Fibroblast of skin of abdomen (primary cell): ENCODE measurements around the gene ZFTA. TPM values are rescaled to one million over a fixed set of nuclear protein-coding genes. Genes with fewer than 3 reads are reported as not detected.
A peak's percentile ranks its signal among the peaks of the same experiment; 100 is the strongest.
"Not testable (repeated sequence)": the region's sequence is repeated elsewhere in the genome, so short reads cannot be mapped to it uniquely, and the experiment has no call there.

ENCODE experiments used
- DNase-seq: peaks from one replicate; pipeline ENCODE4 v3.0.0-alpha.2; 2013
- polyA plus RNA-seq, 2 experiments: library from polyadenylated mRNA; unstranded; fragments of 120-200 nt; gene quantifications; one replicate each; pipeline ENCODE4 v1.2.1, GENCODE V29; 2013; ENCODE audit not compliant: insufficient read length in 2 of 2

The ZFTA gene
- polyA plus RNA-seq (2013, experiment 1 of 2; ENCODE audit: insufficient read length): 12.8 TPM
- 12.7 TPM for polyA plus RNA-seq (2013, experiment 2 of 2; ENCODE audit: insufficient read length)

- DNase-seq: peak; percentile 72
Measured at GRCh38 chr11:63768237-63769041, at the start of gene ZFTA. ZFTA (minus strand) TSS chr11:63768775; CDS start chr11:63768622, 153 bp downstream.

DNA sequence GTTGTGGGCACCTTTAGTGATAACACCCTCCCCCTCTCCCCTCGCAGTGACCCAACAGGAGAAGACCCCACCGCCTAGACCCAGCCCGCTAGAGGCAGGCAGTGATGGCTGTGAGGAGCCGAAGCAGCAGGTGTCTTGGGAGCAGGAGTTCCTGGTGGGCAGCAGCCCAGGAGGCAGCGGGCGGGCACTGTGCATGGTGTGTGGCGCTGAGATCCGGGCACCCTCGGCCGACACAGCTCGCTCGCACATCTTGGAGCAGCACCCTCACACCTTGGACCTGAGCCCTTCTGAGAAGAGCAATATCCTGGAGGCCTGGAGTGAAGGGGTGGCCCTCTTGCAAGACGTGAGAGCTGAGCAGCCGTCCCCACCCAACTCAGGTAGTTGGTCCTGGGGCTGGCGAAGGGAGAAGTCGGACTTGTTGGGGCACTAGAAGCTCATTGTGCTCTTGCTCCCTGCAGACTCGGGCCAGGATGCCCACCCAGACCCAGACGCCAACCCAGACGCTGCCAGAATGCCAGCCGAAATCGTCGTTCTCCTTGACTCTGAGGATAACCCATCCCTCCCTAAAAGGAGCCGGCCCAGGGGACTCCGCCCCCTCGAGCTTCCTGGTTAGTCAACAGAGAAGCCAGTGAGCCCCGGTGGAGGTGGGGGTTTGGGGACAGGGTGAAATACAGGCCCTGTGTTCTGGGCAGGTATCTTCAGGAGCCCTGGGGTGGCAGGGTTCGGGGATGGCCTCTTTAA is 49.4 kb upstream of the ZFTA start:
- no peak for DNase-seq

DNA sequence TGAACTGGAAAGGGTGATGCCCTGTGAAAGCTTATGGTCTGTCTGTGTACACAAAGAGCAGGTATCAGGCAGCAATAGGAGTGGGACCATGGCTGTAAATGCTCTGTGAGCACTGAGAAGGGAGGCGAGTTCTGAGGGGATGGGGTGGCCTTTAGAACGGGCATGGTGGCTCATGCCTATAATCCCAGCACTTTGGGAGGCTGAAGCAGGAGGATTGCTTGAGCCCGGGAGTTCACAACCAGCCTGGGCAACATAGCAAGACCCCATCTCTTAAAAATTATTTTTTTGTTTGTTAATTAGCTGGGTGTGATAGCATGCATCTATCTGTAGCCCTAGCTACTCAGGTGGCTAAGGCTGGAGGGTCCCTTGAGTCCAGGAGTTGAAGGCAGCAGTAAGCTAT is 48.2 kb upstream of the ZFTA start:
- DNase-seq: no peak

- DNase-seq: no peak
Measured at GRCh38 chr11:63816166-63816565, 47.6 kb upstream of the ZFTA start.

DNA sequence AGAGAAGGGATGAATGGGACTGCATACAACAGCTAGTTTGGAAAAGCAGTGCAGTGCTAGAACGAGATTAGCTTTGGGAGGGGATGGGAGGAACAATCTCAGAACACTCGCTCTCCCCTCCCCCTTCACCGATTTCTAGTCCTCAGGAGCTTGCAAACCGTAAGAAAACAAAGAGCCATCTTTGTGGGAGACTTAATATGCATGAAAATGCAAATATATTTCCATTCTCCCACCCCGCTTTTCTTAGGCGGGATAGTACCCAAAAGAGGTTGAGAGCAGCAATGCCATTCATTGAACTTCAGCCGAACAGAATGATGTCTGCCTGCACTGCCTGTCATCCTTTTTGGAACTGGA is 45.8 kb upstream of the ZFTA start:
- DNase-seq: no peak

GRCh38 chr11:63813563-63814382 is 45.2 kb upstream of the ZFTA start:
- DNase-seq: peak; percentile 61

GRCh38 chr11:63813035-63813562 is 44.5 kb upstream of the ZFTA start, which contains the start of gene SPINDOC:
SPINDOC (plus strand) TSS chr11:63813456; CDS start chr11:63813687, 231 bp downstream.
- DNase-seq: peak; percentile 76

GRCh38 chr11:63811522-63811921 is 42.9 kb upstream of the ZFTA start:
- DNase-seq: no peak

GRCh38 chr11:63810383-63810782 is 41.8 kb upstream of the ZFTA start:
- DNase-seq: not testable (repeated sequence)

DNA sequence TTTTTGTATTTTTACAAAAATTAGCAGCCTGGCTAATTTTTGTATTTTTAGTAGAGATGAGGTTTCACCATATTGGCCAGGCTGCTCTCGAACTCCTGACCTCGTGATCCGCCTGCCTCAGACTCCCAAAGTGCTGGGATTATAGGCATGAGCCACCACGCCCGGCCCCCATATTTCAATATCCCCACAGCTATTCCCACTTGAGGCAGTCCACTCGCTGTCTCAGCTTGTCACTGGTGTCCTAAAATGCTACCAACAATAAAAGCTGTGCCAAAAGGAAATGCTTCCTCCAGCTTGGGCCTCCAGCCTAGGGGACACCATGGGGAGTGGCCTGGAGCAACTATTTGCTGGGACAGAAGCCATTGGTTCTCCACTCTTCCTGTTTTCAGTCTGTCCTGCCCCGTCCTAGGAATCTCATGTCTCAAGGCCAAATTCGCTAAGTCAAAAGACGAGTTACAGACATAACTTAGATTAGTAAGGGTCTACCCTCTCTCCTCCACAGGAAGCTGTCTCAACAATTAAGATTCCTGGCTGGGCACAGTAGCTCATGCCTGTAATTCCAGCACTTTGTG is 37.4 kb upstream of the ZFTA start:
- peak; percentile 24 for DNase-seq

- no peak for DNase-seq
Measured at GRCh38 chr11:63804259-63804658, 35.7 kb upstream of the ZFTA start.

- peak; percentile 17 for DNase-seq
Measured at GRCh38 chr11:63802637-63803414, 34.3 kb upstream of the ZFTA start.

DNA sequence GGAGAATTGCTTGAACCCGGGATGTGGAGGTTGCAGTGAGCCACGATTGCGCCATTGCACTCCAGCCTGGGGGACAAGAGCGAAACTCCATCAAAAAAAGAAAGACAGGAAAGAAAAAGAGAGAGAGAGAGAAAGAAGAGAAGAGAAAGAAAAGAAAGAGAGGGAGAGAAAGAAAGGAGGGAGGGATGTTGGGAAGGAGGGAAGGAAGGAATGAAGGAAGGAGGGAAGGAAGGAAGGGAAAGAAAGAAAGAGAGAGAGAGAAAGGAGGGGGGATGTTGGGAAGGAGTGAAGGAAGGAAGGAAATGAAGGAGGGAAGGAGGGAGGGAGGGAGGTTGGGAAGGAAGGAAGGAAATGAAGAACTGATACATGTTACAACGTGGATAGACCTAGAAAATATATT is 32.3 kb upstream of the ZFTA start:
- DNase-seq: no peak

- no peak for DNase-seq
Measured at GRCh38 chr11:63795066-63795465, 26.5 kb upstream of the ZFTA start.

- DNase-seq: no peak
Measured at GRCh38 chr11:63793161-63793560, 24.6 kb upstream of the ZFTA start.

DNA sequence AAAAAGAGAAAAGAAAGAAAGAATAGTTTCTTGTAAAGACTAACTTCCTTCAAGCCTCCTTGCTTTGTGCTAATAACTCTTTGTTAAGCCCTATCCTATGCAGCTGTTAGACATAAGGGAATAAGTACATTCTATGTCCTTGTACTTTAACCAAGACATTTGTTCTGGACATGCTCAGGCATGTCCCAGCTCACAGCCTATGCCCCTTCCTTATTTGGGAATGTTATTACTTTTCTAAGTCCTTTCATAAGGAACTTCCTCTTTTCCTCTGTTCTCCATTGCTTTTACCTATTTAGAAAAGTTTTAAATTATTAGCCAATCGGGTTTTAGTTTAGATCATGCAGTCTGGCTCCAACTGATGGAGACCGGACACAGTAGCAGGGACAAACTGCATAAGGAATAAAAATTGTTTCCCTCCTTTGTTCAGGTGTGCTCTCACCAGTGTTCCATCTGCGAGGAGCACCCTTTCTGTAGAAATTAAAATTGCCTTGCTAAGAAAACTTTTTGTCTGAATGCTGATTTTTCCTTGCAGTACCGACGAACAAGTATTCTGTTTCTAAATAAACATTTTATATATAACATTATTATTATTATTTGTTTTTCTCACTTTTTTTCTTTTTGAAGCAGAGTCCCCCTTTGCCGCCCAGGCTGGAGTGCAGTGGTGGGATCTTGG is 23.1 kb upstream of the ZFTA start:
- DNase-seq: no peak

DNA sequence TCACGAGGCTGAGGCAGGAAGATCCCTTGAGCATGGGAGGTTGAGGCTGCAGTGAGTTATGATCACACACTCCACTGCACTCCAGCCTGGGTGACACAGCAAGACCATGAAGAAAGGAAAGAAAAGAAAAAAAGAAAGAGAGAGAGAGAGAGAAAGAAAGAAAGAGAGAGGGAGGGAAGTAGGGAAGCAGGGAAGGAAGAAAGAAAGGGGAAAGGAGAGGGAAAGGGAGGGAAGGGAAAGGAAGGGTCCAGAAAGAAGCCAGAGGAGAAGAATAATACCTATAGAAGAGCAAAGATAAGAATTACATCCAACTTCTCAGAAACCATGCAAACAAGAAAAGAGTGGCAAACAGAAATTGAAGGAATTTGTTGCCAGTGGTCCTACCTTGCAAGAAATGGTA is 17.2 kb upstream of the ZFTA start:
- no peak for DNase-seq

- no peak for DNase-seq
Measured at GRCh38 chr11:63783925-63784592, 15.5 kb upstream of the ZFTA start.

GRCh38 chr11:63782749-63783148 is 14.2 kb upstream of the ZFTA start:
- no peak for DNase-seq

DNA sequence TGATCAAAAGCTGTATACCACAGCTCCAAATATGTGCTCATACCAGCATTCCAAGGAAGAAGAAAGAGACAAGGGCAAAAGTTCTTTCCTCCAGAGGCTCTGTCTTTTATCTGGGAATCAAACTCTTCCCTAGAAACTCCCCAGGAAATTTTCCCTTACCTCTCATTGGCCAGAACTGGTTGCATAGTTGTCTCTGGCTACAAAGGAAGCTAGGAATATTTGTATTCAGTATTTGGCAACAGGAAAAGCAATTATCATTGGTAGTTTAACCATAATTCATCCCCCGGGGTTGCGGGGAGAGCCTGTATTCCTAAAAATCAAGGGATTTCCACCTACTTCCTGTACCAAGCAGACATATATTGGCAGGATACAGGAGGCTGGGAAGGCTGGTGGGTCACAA is 10.5 kb upstream of the ZFTA start:
- DNase-seq: no peak
